IPS-15b (cell line): ENCODE data around the gene CAB39.

Experiments used
- H3K27me3 ChIP-seq: one replicate; pipeline ENCODE4 v1.6.1; 2013; ENCODE audit warnings: low read length; ENCODE audit not compliant: control insufficient read depth, insufficient read depth
- H3K36me3 ChIP-seq: one replicate; pipeline ENCODE4 v1.6.1; 2013; ENCODE audit warnings: low read length; ENCODE audit not compliant: control insufficient read depth, insufficient read depth
- H3K4me1 ChIP-seq: one replicate; pipeline ENCODE4 v1.6.1; 2013; ENCODE audit warnings: mild to moderate bottlenecking, low read length; ENCODE audit not compliant: control insufficient read depth, insufficient read depth
- H3K4me3 ChIP-seq: one replicate; pipeline ENCODE4 v1.5.1; 2013; ENCODE audit warnings: low read depth, low read length
- H3K9ac ChIP-seq: one replicate; pipeline ENCODE4 v1.6.1; 2013; ENCODE audit warnings: low read depth, mild to moderate bottlenecking, low read length
- H3K9me3 ChIP-seq: one replicate; pipeline ENCODE4 v1.6.1; 2013; ENCODE audit warnings: mild to moderate bottlenecking, low read length; ENCODE audit not compliant: control insufficient read depth, insufficient read depth

CAB39 gene

GRCh38 chr2:230712443-230713330 lies at the start of gene CAB39:
Gene CAB39 (plus strand): TSS chr2:230712842. CDS start chr2:230760002, 47,160 bp downstream.
- Histone ChIP-seq H3K9me3 (no peaks in the 10 kb centered on the region), H3K4me1 (peaks cover 13% of the 10 kb centered on the region), H3K9ac (peak within 1 kb of the TSS; percentile 61), H3K36me3 (no peaks in the 10 kb centered on the region), H3K4me3 (peak within 1 kb of the TSS; percentile 87), H3K27me3 (no peaks in the 10 kb centered on the region)

GRCh38 chr2:230664128-230664527 lies 48.5 kb upstream of the CAB39 start:
- H3K9ac ChIP-seq, result no peak overlapping the region
- H3K9me3 ChIP-seq, result no peaks in the 10 kb centered on the region
- H3K4me1 ChIP-seq, result peaks cover 18% of the 10 kb centered on the region
- no peaks in the 10 kb centered on the region for H3K36me3 ChIP-seq
- H3K27me3 ChIP-seq, result peaks cover 4% of the 10 kb centered on the region
- no peak overlapping the region for H3K4me3 ChIP-seq

- no peaks in the 10 kb centered on the region for H3K36me3 ChIP-seq
- no peak overlapping the region for H3K9ac ChIP-seq
- no peaks in the 10 kb centered on the region for H3K9me3 ChIP-seq
- H3K4me1 ChIP-seq, result peaks cover 19% of the 10 kb centered on the region
- no peak overlapping the region for H3K4me3 ChIP-seq
- H3K27me3 ChIP-seq, result peaks cover 4% of the 10 kb centered on the region
Measured at GRCh38 chr2:230664844-230665243, 47.8 kb upstream of the CAB39 start.

- Histone ChIP-seq H3K9me3 (no peaks in the 10 kb centered on the region), H3K4me3 (no peak overlapping the region)
Measured at GRCh38 chr2:230665263-230665691, 47.4 kb upstream of the CAB39 start.

GRCh38 chr2:230666446-230666845 lies 46.2 kb upstream of the CAB39 start:
- Histone ChIP-seq H3K27me3 (peaks cover 4% of the 10 kb centered on the region), H3K4me1 (peaks cover 16% of the 10 kb centered on the region), H3K9ac (no peak overlapping the region), H3K4me3 (peak overlapping the region; percentile 13), H3K9me3 (no peaks in the 10 kb centered on the region), H3K36me3 (no peaks in the 10 kb centered on the region)

More at GRCh38 chr2:230665263-230665691, 47.4 kb upstream of the CAB39 start:
- H3K36me3 ChIP-seq, result no peaks in the 10 kb centered on the region
- peaks cover 17% of the 10 kb centered on the region for H3K4me1 ChIP-seq
- peaks cover 4% of the 10 kb centered on the region for H3K27me3 ChIP-seq
- H3K9ac ChIP-seq, result no peak overlapping the region

GRCh38 chr2:230666885-230667712 lies 45.5 kb upstream of the CAB39 start:
- H3K4me1 ChIP-seq, result peaks cover 16% of the 10 kb centered on the region
- peak overlapping the region; percentile 13 for H3K4me3 ChIP-seq
- no peaks in the 10 kb centered on the region for H3K9me3 ChIP-seq
- no peak overlapping the region for H3K9ac ChIP-seq
- H3K36me3 ChIP-seq, result no peaks in the 10 kb centered on the region
- H3K27me3 ChIP-seq, result peaks cover 4% of the 10 kb centered on the region

- Histone ChIP-seq H3K9ac (no peak overlapping the region), H3K9me3 (no peaks in the 10 kb centered on the region), H3K36me3 (no peaks in the 10 kb centered on the region), H3K4me3 (no peak overlapping the region), H3K27me3 (peaks cover 4% of the 10 kb centered on the region), H3K4me1 (peaks cover 16% of the 10 kb centered on the region)
Measured at GRCh38 chr2:230668184-230668938, 44.3 kb upstream of the CAB39 start.

GRCh38 chr2:230668939-230669303 lies 43.7 kb upstream of the CAB39 start:
- no peak overlapping the region for H3K9ac ChIP-seq
- no peaks in the 10 kb centered on the region for H3K9me3 ChIP-seq
- H3K36me3 ChIP-seq, result no peaks in the 10 kb centered on the region
- no peak overlapping the region for H3K4me3 ChIP-seq
- peaks cover 16% of the 10 kb centered on the region for H3K4me1 ChIP-seq
- H3K27me3 ChIP-seq, result peaks cover 4% of the 10 kb centered on the region

- Histone ChIP-seq H3K27me3 (peaks cover 4% of the 10 kb centered on the region), H3K9me3 (no peaks in the 10 kb centered on the region), H3K4me1 (peaks cover 16% of the 10 kb centered on the region), H3K9ac (no peak overlapping the region), H3K4me3 (no peak overlapping the region), H3K36me3 (no peaks in the 10 kb centered on the region)
Measured at GRCh38 chr2:230669386-230669950, 43.2 kb upstream of the CAB39 start.

GRCh38 chr2:230671117-230671516 lies 41.5 kb upstream of the CAB39 start:
- no peaks in the 10 kb centered on the region for H3K9me3 ChIP-seq
- no peak overlapping the region for H3K4me3 ChIP-seq
- H3K36me3 ChIP-seq, result no peaks in the 10 kb centered on the region
- H3K9ac ChIP-seq, result no peak overlapping the region
- peaks cover 14% of the 10 kb centered on the region for H3K4me1 ChIP-seq
- peaks cover 4% of the 10 kb centered on the region for H3K27me3 ChIP-seq

- H3K9ac ChIP-seq, result no peak overlapping the region
- H3K9me3 ChIP-seq, result no peaks in the 10 kb centered on the region
- H3K4me3 ChIP-seq, result no peak overlapping the region
- H3K27me3 ChIP-seq, result peaks cover 4% of the 10 kb centered on the region
- no peaks in the 10 kb centered on the region for H3K36me3 ChIP-seq
- peaks cover 6% of the 10 kb centered on the region for H3K4me1 ChIP-seq
Measured at GRCh38 chr2:230672836-230673235, 39.8 kb upstream of the CAB39 start.
